WTC11 (cell line): ENCODE data around the gene KARS1. TPM values are rescaled to one million over a fixed set of nuclear protein-coding genes. Genes with fewer than 3 reads are reported as not detected.
A peak's percentile ranks its signal among the peaks of the same experiment; 100 is the strongest.

ENCODE experiments used
- ATAC-seq: fragments of 200-7000 bp; cut with Tn5 transposase; 2 replicates; pipeline ENCODE4 v1.10.0; 2021; ENCODE audit warnings: mild to moderate bottlenecking, moderate library complexity
- CTCF ChIA-PET: fragments of 300-600 bp; sonication (Branson Sonifier 250); formaldehyde crosslinking; loops from one replicate; lab custom pipeline; 2021; ENCODE audit warnings: antibody characterized with exemption; lab: Charles Lee
- POLR2A ChIA-PET: fragments of 350-600 bp; sonication (Branson Sonifier 250); formaldehyde crosslinking; loops from one replicate; lab custom pipeline; 2021; ENCODE audit warnings: antibody characterized with exemption; lab: Charles Lee
- DNase-seq: peaks from one replicate; pipeline ENCODE4 v3.0.0; 2021; ENCODE audit warnings: low spot score
- H3K27ac Mint-ChIP-seq: 2 replicates; pipeline ENCODE4 v1.8.0; 2021; ENCODE audit warnings: mixed read lengths
- H3K27me3 Mint-ChIP-seq: 2 replicates; pipeline ENCODE4 v1.8.0; 2021; ENCODE audit warnings: low read depth, mild to moderate bottlenecking, moderate library complexity, mixed read lengths
- H3K36me3 Mint-ChIP-seq: 2 replicates; pipeline ENCODE4 v1.8.0; 2021; ENCODE audit warnings: mixed read lengths
- H3K4me1 Mint-ChIP-seq: 2 replicates; pipeline ENCODE4 v1.8.0; 2022; ENCODE audit warnings: mixed read lengths
- H3K4me3 Mint-ChIP-seq: 2 replicates; pipeline ENCODE4 v1.8.0; 2021; ENCODE audit warnings: mild to moderate bottlenecking, moderate library complexity, mixed read lengths
- H3K9me3 Mint-ChIP-seq: 2 replicates; pipeline ENCODE4 v1.8.0; 2021; ENCODE audit warnings: mixed read lengths
- CBFB ChIP-seq: sonication (generic); formaldehyde crosslinking; IDR thresholded peaks from 2 replicates; pipeline ENCODE4 v1.8.1; 2022; ENCODE audit warnings: mild to moderate bottlenecking, low read depth, missing genetic modification reagents
- CREM ChIP-seq: sonication (generic); formaldehyde crosslinking; IDR thresholded peaks from 2 replicates; pipeline ENCODE4 v1.8.1; 2022; ENCODE audit warnings: mild to moderate bottlenecking, missing genetic modification reagents, moderate library complexity
- ELF4 ChIP-seq: sonication (generic); formaldehyde crosslinking; IDR thresholded peaks from 2 replicates; pipeline ENCODE4 v1.8.1; 2022; ENCODE audit warnings: low read depth, mild to moderate bottlenecking, moderate library complexity, missing genetic modification reagents
- GTF2I ChIP-seq: fragments of 250-450 bp; sonication (Bioruptor Pico); conservative IDR thresholded peaks from 2 replicates; pipeline ENCODE4 v1.4.0; 2021; ENCODE audit warnings: mild to moderate bottlenecking
- HMGA2 ChIP-seq: fragments of 250-450 bp; sonication (Bioruptor Pico); IDR thresholded peaks from 2 replicates; pipeline ENCODE4 v1.4.0; 2021; ENCODE audit warnings: mild to moderate bottlenecking, moderate library complexity
- NR1H2 ChIP-seq: sonication (generic); formaldehyde crosslinking; IDR thresholded peaks from 2 replicates; pipeline ENCODE4 v1.9.0; 2021; ENCODE audit warnings: mild to moderate bottlenecking, moderate library complexity, missing genetic modification reagents
- OVOL2 ChIP-seq: fragments of 250-450 bp; sonication (Bioruptor Pico); IDR thresholded peaks from 2 replicates; pipeline ENCODE4 v1.9.0; 2021; ENCODE audit warnings: mild to moderate bottlenecking, borderline replicate concordance
- SMAD3 ChIP-seq: sonication (generic); formaldehyde crosslinking; IDR thresholded peaks from 2 replicates; pipeline ENCODE4 v1.8.0; 2022; ENCODE audit warnings: missing genetic modification reagents, mild to moderate bottlenecking, borderline replicate concordance
- SMAD4 ChIP-seq: sonication (generic); formaldehyde crosslinking; IDR thresholded peaks from 2 replicates; pipeline ENCODE4 v1.8.0; 2022; ENCODE audit warnings: mild to moderate bottlenecking, missing genetic modification reagents
- SP1 ChIP-seq: sonication (generic); formaldehyde crosslinking; conservative IDR thresholded peaks from 2 replicates; pipeline ENCODE4 v1.8.1; 2022; ENCODE audit warnings: missing genetic modification reagents
- TCF7 ChIP-seq: sonication (generic); formaldehyde crosslinking; IDR thresholded peaks from 2 replicates; pipeline ENCODE4 v1.8.0; 2022; ENCODE audit warnings: mild to moderate bottlenecking, low read depth, missing genetic modification reagents, moderate library complexity
- TP53 ChIP-seq: sonication (generic); formaldehyde crosslinking; IDR thresholded peaks from 2 replicates; pipeline ENCODE4 v1.8.1; 2023; ENCODE audit warnings: mild to moderate bottlenecking, missing genetic modification reagents
- ZNF138 ChIP-seq: sonication (generic); formaldehyde crosslinking; conservative IDR thresholded peaks from 2 replicates; pipeline ENCODE4 v1.8.1; 2022; ENCODE audit warnings: mild to moderate bottlenecking, moderate library complexity, missing genetic modification reagents
- ZNF416 ChIP-seq: fragments of 250-450 bp; sonication (Bioruptor Pico); IDR thresholded peaks from 2 replicates; pipeline ENCODE4 v1.9.0; 2021; ENCODE audit warnings: mild to moderate bottlenecking, inconsistent platforms
- total RNA-seq: library from RNA; stranded (reverse); gene quantifications from 3 replicates; pipeline ENCODE4 v1.2.3, GENCODE V29; 2021
- TF ChIP-seq, protein P1 (sequence below): sonication (generic); formaldehyde crosslinking; IDR thresholded peaks from 2 replicates; pipeline ENCODE4 v1.8.0; 2022; ENCODE audit warnings: mild to moderate bottlenecking, missing genetic modification reagents
- TF ChIP-seq, protein P2 (sequence below): fragments of 250-450 bp; sonication (Bioruptor Pico); IDR thresholded peaks from 2 replicates; pipeline ENCODE4 v1.8.0; 2021; ENCODE audit warnings: mild to moderate bottlenecking
- TF ChIP-seq, protein P3 (sequence below): sonication (generic); formaldehyde crosslinking; IDR thresholded peaks from 2 replicates; pipeline ENCODE4 v1.8.0; 2022; ENCODE audit warnings: mild to moderate bottlenecking, missing genetic modification reagents
- TF ChIP-seq, protein P4 (sequence below): sonication (generic); formaldehyde crosslinking; IDR thresholded peaks from 2 replicates; pipeline ENCODE4 v1.8.1; 2022; ENCODE audit warnings: low read depth, missing genetic modification reagents, borderline replicate concordance
- TF ChIP-seq, protein P5 (sequence below): sonication (generic); formaldehyde crosslinking; IDR thresholded peaks from 2 replicates; pipeline ENCODE4 v1.8.1; 2023; ENCODE audit warnings: mild to moderate bottlenecking, missing genetic modification reagents, borderline replicate concordance
- TF ChIP-seq, protein P6 (sequence below): sonication (generic); formaldehyde crosslinking; IDR thresholded peaks from 2 replicates; pipeline ENCODE4 v1.8.1; 2023; ENCODE audit warnings: mild to moderate bottlenecking, missing genetic modification reagents, moderate library complexity
- TF ChIP-seq, protein P7 (sequence below): sonication (generic); formaldehyde crosslinking; IDR thresholded peaks from 2 replicates; pipeline ENCODE4 v1.8.1; 2022; ENCODE audit warnings: missing genetic modification reagents, borderline replicate concordance

KARS1 gene
- total RNA-seq, 1 experiment from 2014 or later = 199 TPM

DNA sequence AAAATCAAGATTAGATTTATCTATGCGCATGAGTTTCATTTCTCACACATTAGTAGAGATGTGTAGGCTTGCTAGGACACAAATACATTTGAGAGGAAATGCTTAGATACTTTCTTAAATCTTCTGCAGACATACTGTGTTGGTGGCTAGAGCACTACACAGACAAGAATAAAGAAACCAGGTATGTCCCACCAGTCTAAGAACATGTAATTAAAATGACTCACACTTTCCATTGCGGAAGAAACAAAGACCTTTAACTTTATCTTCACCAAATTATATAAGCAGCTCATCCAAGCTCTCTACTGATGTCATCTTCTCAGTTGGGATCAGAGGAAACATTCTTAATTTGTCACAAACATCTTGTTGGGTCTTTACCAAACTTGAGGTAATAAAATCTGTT, 68.7 kb downstream of the KARS1 start:
- ChIA-PET POLR2A (no interaction called here), CTCF (no interaction called here)
- Mint-ChIP-seq H3K4me1 (peaks cover 16% of the 10 kb centered on the region), H3K27me3 (no peaks in the 10 kb centered on the region), H3K36me3 (peaks cover 38% of the 10 kb centered on the region), H3K27ac (peak overlapping the region; percentile 12; the same call in 1 of the 2 replicates), H3K4me3 (no peak overlapping the region), H3K9me3 (no peaks in the 10 kb centered on the region)
- DNase-seq = no peak
- TF ChIP-seq, protein P1, sequence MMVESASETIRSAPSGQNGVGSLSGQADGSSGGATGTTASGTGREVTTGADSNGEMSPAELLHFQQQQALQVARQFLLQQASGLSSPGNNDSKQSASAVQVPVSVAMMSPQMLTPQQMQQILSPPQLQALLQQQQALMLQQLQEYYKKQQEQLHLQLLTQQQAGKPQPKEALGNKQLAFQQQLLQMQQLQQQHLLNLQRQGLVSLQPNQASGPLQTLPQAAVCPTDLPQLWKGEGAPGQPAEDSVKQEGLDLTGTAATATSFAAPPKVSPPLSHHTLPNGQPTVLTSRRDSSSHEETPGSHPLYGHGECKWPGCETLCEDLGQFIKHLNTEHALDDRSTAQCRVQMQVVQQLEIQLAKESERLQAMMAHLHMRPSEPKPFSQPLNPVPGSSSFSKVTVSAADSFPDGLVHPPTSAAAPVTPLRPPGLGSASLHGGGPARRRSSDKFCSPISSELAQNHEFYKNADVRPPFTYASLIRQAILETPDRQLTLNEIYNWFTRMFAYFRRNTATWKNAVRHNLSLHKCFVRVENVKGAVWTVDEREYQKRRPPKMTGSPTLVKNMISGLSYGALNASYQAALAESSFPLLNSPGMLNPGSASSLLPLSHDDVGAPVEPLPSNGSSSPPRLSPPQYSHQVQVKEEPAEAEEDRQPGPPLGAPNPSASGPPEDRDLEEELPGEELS = no peak
- TF ChIP-seq, protein P2, sequence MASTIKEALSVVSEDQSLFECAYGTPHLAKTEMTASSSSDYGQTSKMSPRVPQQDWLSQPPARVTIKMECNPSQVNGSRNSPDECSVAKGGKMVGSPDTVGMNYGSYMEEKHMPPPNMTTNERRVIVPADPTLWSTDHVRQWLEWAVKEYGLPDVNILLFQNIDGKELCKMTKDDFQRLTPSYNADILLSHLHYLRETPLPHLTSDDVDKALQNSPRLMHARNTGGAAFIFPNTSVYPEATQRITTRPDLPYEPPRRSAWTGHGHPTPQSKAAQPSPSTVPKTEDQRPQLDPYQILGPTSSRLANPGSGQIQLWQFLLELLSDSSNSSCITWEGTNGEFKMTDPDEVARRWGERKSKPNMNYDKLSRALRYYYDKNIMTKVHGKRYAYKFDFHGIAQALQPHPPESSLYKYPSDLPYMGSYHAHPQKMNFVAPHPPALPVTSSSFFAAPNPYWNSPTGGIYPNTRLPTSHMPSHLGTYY (CRISPR knock-in tag) = no peak
- TF ChIP-seq, all 79 proteins: peak for 0
- no peak for ATAC-seq

DNA sequence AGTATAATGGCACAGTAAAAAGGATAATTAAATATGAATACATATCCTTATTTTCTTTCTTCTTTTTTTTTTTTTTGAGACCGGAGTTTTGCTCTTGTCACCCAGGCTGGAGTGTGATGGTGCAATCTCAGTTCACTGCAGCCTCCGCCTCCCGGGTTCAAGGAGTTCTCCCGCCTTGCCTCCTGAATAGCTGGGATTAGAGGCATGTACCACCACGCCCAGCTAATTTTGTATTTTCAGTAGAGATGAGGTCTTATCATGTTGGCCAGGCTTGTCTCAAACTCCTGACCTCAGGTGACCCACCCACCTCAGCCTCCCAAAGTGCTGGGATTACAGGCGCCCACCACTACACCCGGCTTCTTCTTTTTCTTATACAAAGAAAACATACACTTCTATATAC, 69.3 kb downstream of the KARS1 start:
- H3K4me1 Mint-ChIP-seq = peaks cover 16% of the 10 kb centered on the region
- H3K4me3 Mint-ChIP-seq = no peak overlapping the region
- ChIA-PET POLR2A (no interaction called here), CTCF (no interaction called here)
- ATAC-seq = no peak
- H3K9me3 Mint-ChIP-seq = no peaks in the 10 kb centered on the region
- TF ChIP-seq ZNF138 (CRISPR knock-in tag) = no peak
- TF ChIP-seq ZNF416 (CRISPR knock-in tag) = no peak
- TF ChIP-seq, protein P3, sequence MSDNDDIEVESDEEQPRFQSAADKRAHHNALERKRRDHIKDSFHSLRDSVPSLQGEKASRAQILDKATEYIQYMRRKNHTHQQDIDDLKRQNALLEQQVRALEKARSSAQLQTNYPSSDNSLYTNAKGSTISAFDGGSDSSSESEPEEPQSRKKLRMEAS = no peak
- no peak for TF ChIP-seq TP53 (CRISPR knock-in tag)
- TF ChIP-seq, protein P4, sequence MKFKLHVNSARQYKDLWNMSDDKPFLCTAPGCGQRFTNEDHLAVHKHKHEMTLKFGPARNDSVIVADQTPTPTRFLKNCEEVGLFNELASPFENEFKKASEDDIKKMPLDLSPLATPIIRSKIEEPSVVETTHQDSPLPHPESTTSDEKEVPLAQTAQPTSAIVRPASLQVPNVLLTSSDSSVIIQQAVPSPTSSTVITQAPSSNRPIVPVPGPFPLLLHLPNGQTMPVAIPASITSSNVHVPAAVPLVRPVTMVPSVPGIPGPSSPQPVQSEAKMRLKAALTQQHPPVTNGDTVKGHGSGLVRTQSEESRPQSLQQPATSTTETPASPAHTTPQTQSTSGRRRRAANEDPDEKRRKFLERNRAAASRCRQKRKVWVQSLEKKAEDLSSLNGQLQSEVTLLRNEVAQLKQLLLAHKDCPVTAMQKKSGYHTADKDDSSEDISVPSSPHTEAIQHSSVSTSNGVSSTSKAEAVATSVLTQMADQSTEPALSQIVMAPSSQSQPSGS (CRISPR knock-in tag) = no peak
- TF ChIP-seq ELF4 (CRISPR knock-in tag) = no peak
- no peak for TF ChIP-seq SMAD4 (CRISPR knock-in tag)
- TF ChIP-seq SP1 (CRISPR knock-in tag) = no peak
- no peak for TF ChIP-seq HMGA2 (CRISPR knock-in tag)
- TF ChIP-seq, protein P5, sequence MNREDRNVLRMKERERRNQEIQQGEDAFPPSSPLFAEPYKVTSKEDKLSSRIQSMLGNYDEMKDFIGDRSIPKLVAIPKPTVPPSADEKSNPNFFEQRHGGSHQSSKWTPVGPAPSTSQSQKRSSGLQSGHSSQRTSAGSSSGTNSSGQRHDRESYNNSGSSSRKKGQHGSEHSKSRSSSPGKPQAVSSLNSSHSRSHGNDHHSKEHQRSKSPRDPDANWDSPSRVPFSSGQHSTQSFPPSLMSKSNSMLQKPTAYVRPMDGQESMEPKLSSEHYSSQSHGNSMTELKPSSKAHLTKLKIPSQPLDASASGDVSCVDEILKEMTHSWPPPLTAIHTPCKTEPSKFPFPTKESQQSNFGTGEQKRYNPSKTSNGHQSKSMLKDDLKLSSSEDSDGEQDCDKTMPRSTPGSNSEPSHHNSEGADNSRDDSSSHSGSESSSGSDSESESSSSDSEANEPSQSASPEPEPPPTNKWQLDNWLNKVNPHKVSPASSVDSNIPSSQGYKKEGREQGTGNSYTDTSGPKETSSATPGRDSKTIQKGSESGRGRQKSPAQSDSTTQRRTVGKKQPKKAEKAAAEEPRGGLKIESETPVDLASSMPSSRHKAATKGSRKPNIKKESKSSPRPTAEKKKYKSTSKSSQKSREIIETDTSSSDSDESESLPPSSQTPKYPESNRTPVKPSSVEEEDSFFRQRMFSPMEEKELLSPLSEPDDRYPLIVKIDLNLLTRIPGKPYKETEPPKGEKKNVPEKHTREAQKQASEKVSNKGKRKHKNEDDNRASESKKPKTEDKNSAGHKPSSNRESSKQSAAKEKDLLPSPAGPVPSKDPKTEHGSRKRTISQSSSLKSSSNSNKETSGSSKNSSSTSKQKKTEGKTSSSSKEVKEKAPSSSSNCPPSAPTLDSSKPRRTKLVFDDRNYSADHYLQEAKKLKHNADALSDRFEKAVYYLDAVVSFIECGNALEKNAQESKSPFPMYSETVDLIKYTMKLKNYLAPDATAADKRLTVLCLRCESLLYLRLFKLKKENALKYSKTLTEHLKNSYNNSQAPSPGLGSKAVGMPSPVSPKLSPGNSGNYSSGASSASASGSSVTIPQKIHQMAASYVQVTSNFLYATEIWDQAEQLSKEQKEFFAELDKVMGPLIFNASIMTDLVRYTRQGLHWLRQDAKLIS (CRISPR knock-in tag) = no peak
- no peak for TF ChIP-seq SMAD3 (CRISPR knock-in tag)
- TF ChIP-seq CBFB = no peak
- TF ChIP-seq GTF2I = no peak
- TF ChIP-seq, protein P6, sequence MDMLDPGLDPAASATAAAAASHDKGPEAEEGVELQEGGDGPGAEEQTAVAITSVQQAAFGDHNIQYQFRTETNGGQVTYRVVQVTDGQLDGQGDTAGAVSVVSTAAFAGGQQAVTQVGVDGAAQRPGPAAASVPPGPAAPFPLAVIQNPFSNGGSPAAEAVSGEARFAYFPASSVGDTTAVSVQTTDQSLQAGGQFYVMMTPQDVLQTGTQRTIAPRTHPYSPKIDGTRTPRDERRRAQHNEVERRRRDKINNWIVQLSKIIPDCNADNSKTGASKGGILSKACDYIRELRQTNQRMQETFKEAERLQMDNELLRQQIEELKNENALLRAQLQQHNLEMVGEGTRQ = no peak
- no peak for TF ChIP-seq CREM
- TF ChIP-seq OVOL2 = no peak
- no peak for TF ChIP-seq TCF7 (CRISPR knock-in tag)
- TF ChIP-seq, protein P7, sequence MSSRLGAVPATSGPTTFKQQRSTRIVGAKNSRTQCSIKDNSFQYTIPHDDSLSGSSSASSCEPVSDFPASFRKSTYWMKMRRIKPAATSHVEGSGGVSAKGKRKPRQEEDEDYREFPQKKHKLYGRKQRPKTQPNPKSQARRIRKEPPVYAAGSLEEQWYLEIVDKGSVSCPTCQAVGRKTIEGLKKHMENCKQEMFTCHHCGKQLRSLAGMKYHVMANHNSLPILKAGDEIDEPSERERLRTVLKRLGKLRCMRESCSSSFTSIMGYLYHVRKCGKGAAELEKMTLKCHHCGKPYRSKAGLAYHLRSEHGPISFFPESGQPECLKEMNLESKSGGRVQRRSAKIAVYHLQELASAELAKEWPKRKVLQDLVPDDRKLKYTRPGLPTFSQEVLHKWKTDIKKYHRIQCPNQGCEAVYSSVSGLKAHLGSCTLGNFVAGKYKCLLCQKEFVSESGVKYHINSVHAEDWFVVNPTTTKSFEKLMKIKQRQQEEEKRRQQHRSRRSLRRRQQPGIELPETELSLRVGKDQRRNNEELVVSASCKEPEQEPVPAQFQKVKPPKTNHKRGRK (CRISPR knock-in tag) = no peak
- TF ChIP-seq NR1H2 (CRISPR knock-in tag) = no peak
- H3K27me3 Mint-ChIP-seq = no peaks in the 10 kb centered on the region
- DNase-seq = no peak
- H3K27ac Mint-ChIP-seq = no peak overlapping the region
- H3K36me3 Mint-ChIP-seq = peaks cover 43% of the 10 kb centered on the region
